ENCODE results near the gene TIGD7.
A peak's percentile ranks its signal among the peaks of the same experiment; 100 is the strongest.

The TIGD7 gene

DNA sequence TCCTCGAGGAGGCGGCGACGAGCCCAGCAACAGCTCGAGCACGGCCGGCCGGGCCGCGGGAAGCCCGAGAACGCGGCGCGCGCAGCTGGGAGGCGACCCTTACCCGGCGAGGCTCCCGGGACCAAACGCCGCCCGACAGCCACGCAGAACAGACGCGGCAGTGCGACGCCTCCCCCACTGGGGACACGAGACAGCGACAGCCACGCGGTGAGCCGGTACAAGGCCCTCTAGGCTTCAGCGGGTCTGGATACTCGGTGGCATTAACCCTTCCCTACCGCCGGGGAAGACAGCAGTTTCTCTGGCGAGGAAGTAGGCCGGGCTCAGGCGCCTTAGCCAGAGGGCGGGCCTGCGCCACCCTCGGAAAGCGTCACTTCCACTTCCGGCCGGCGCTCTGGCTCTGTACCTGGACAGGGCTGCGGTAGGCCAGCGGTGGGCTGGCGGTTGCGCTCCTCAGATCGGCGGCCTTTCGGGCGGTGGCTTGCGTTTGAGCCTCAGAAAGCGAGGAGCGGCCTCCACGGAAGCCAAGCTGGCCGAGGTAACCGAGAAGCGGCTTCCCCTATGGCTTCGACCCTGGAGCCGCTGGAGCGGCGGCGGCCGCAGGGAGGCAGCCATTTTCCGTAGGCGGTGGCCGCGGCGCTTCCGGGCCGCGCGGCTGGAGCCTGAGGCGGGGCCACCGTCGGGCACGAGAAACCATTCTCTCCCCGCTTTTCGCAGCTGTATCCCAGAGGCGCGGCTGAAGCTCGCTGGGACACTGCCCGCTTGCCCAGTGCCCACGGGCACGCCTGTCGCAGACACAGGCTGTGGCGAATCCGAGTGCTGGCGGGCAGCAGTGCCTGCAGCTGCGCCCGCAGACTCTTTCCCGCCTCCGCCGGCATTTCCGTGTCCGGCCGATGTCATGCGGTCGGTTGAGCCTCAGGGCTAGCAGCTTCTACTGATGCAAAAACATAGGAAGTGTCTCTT, at the start of gene TIGD7, which contains the start of gene ZNF75A:
TIGD7 (minus strand) TSS at position 322 of the 960 bp plus-strand sequence. CDS start 4,816 bp downstream, outside the sequence.
ZNF75A (plus strand) TSS at position 389 of the 960 bp plus-strand sequence. CDS start 2,932 bp downstream, outside the sequence.
- DNase-seq (ENCODE audit: low spot score) = peak; percentile 81

GRCh38 chr16:3349175-3349574, 43.9 kb upstream of the TIGD7 start:
- no peak for DNase-seq (ENCODE audit: low spot score)

DNA sequence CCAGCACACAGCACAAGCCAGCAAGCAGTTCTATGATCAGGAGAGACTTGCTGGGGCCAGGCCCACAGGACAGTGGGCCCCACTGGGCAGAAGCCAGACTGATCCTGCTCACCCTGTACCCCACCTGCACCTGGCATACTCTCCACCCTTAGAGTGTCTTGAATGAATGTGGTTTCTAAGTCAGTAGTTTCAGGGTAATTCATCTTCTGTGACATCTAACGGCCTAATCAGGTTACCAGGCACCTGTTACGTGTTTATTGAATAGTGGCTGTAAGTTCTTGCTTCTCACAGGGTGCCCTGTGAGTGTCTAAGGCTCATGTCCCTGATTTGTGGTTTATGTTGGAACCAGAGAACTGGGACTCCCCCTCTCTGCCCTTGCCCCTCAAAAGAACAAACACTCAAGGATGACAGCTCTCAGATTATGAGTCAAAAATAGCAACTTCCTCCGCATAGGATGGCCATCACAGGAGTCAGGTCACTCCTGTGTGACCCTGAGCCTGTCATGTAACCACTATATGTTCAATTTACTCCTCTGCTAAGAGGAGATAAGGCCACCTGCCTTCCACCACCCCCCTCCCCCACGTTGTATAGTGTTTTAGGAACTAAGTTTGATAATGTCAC, 43.4 kb upstream of the TIGD7 start:
- no peak for DNase-seq (ENCODE audit: low spot score)

DNA sequence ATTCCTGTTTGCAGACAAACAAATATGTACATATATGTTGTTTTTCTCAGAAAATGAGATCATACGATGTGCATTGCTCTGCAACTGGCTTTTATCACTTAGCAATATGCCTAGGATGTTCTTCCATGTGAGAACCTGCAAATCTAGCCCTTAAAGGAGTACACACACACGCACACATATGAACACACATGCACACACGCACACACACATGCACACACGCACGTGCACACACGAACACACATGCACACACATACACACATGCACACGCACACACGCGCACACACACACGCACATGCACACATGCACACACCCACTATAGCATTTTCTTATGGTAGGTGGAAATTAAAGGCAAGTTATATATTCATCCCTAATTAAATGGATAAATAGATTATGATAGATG, 42.4 kb upstream of the TIGD7 start:
- DNase-seq (ENCODE audit: low spot score) = no peak

GRCh38 chr16:3346041-3346440, 40.8 kb upstream of the TIGD7 start:
- DNase-seq (ENCODE audit: low spot score) = no peak

- no peak for DNase-seq (ENCODE audit: low spot score)
Measured at GRCh38 chr16:3328643-3329042, 23.4 kb upstream of the TIGD7 start.

- DNase-seq (ENCODE audit: low spot score) = no peak
Measured at GRCh38 chr16:3328104-3328503, 22.9 kb upstream of the TIGD7 start.

DNA sequence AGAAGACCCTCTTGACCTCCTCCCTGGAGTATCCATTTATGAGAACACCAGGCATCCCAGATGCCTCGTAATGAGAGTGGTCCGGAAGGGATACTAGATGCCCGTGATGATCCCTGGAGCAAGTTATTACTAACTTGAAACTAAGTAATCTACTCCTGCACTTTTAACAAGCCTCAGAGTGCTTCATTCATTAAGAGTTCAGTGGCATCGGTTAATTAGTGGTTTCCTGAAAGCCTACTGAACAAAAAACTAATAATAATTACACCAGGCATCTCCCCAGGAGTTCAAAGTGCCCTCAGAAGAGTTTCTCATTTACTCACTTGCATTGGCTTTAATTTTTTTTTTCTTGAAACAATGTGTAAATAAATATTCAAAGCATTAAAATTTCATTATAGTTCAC, 22.3 kb upstream of the TIGD7 start:
- no peak for DNase-seq (ENCODE audit: low spot score)

- no peak for DNase-seq (ENCODE audit: low spot score)
Measured at GRCh38 chr16:3321816-3322215, 16.6 kb upstream of the TIGD7 start.

DNA sequence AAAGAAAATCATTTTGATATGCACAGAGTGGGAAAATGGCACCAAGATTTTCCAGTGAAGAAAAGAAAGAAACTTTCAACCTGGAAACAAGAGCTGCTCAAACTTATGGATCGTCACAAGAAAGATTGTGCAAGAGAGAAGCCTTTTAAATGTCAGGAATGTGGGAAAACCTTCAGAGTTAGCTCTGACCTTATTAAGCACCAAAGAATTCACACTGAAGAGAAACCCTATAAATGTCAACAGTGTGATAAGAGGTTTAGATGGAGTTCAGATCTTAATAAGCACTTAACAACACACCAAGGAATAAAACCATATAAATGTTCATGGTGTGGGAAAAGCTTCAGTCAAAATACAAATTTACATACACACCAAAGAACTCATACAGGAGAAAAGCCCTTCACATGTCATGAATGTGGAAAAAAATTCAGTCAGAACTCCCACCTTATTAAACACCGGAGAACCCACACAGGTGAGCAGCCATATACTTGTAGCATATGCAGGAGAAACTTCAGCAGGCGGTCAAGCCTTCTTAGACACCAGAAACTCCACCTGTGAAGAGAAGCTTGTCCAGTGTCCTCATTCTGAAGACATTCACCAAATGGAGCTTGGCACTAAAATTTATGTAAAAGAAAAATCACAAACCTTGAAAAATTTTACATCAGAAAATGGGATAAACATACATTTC, 12.2 kb upstream of the TIGD7 start:
- no peak for DNase-seq (ENCODE audit: low spot score)

DNA sequence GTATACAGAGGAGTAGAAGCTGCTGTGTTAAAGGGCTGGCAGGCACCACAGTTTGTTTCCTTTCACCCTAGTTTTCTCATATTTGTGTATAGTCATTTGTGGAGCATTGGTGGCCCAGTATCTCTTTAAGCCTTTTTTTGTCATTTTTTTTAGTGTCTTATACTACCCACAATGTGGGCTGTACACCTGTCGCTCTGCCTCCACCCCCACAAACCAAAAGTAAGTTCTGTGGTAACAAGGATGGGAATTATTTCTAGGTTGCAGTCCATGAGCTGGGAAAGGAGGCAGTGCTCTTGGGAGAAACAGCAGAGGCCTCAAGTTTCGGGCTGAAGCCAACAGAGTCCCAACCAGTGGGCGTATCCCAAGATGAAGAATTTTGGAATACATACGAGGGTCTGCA, 6.3 kb upstream of the TIGD7 start:
- DNase-seq (ENCODE audit: low spot score) = no peak

DNA sequence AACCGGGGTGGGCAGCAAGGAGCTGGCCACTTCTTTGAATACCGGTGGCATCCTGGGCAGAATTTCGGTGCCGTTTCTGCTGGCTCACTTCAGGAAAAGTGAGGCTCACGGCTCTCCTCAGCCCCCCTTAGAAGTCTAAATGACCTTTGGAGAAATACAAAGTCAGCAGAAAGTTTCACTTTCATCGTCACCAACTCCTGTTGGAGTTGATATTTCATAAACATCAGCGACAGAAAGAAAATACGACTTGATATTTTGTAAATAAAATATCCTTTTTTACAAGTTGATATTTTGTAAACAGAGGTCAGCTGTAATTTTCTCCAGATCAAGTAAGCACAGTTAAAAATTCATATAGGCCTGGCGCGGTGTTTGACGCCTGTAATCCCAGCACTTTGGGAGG, 848 bp upstream of the TIGD7 start:
- no peak for DNase-seq (ENCODE audit: low spot score)

GRCh38 chr16:3304370-3304769, 860 bp downstream of the TIGD7 start:
- DNase-seq (ENCODE audit: low spot score) = no peak

- no peak for DNase-seq (ENCODE audit: low spot score)
Measured at GRCh38 chr16:3295783-3296182, 9.4 kb downstream of the TIGD7 start.

- DNase-seq (ENCODE audit: low spot score) = no peak
Measured at GRCh38 chr16:3295209-3295608, 10.0 kb downstream of the TIGD7 start.

GRCh38 chr16:3292604-3293003, 12.6 kb downstream of the TIGD7 start:
- no peak for DNase-seq (ENCODE audit: low spot score)

DNA sequence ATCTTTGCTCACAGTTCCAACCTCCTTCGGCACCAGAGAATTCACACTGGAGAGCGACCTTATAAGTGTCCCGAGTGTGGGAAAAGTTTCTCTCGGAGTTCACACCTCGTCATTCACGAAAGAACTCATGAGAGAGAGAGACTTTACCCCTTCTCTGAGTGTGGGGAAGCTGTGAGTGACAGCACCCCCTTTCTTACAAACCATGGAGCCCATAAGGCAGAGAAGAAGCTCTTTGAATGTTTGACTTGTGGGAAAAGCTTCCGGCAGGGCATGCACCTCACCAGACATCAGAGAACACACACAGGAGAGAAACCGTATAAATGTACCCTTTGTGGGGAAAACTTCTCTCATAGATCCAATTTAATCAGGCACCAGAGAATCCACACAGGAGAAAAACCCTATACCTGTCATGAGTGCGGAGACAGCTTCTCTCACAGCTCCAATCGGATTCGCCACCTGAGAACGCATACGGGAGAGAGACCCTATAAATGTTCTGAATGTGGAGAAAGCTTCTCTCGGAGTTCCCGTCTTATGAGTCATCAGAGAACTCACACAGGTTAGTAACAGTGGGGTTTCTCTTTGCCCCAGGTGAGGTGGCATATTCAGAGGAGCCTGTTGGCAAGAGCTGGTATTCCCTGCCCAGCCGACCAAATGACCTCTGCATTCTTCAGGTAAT, 15.1 kb downstream of the TIGD7 start:
- DNase-seq (ENCODE audit: low spot score) = no peak

GRCh38 chr16:3285131-3285530, 20.1 kb downstream of the TIGD7 start:
- no peak for DNase-seq (ENCODE audit: low spot score)

GRCh38 chr16:3283543-3284447, 21.4 kb downstream of the TIGD7 start:
- DNase-seq (ENCODE audit: low spot score) = no peak

DNA sequence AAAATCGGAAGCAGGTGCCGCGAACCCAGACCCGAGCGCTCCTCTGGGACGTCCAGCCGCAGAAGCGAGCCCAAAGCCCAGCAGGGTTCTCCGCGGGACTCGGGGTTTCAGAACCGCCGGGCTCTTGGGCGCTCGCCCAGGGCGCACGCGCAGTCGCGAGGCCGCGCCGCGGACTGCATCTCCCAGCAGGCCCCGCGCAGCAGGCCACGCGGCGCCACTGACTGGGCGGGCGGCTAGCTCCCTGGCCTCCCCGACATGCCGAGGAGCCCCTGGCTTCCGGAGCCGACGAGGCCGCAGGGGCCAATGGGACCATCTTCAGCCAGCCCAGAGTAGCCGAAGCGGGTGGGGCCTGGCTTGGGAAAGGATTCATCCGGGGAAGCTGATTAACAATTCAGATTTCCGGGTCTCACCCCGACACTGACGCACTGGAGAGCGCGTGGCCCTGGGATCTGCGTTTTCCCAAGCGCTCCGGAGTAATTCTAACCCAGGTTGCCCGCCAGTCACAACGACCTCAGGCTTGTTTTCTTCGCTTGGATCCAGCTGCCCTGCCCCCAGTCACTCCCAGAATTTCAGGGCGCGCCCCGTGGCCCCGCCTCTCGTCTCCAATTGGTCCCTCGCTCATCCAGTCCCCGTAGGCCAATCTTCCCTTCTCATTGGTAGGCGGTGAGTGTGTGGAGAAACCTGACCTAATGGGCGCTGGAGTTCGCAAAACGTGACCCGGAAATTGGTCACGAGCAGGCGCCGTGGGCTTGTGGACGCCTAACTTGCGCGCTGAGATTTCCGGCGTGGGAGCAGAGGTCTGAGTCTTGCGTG, 22.3 kb downstream of the TIGD7 start, which contains the start of gene ZNF263:
ZNF263 (plus strand) TSS at position 762 of the 813 bp plus-strand sequence. CDS start 328 bp downstream, outside the sequence.
- peak; percentile 95 for DNase-seq (ENCODE audit: low spot score)
